ENCODE results near the gene TMEM187. TPM values are rescaled to one million over a fixed set of nuclear protein-coding genes. Genes with fewer than 3 reads are reported as not detected.
A peak's percentile ranks its signal among the peaks of the same experiment; 100 is the strongest.

TMEM187 gene
- total and polyA plus RNA-seq, 3 donors from 2014 or later, result 6.1 to 15.7 (median 13.1) TPM

GRCh38 chrX:153984351-153985178, 12.0 kb downstream of the TMEM187 start:
- 62 to 82% methylated on average over 8 to 18 of the region's 20 CpGs for WGBS, 2 donors
- intact Hi-C loops (cut with DNase I; ENCODE audit: low total_unique reads), result no loop called here
- no peak overlapping the region for H3K4me3 ChIP-seq
- no peaks in the 10 kb centered on the region for H3K9me3 ChIP-seq
- no peaks in the 10 kb centered on the region for H3K36me3 ChIP-seq (ENCODE audit: low read depth, missing control alignments)
- no peak for DNase-seq
- peaks cover 8% of the 10 kb centered on the region for H3K4me1 ChIP-seq
- peak overlapping the region in 1 of 2 donors; percentile 79 for H3K27ac ChIP-seq
- H3K27me3 ChIP-seq, result no peaks in the 10 kb centered on the region
- TF ChIP-seq CTCF (IDR thresholded peaks at IDR 0.05), result no peak
- no peak for TF ChIP-seq POLR2A (IDR thresholded peaks at IDR 0.05)

- no peak for DNase-seq
- H3K27me3 ChIP-seq, result no peaks in the 10 kb centered on the region
- H3K9me3 ChIP-seq, result no peaks in the 10 kb centered on the region
- TF ChIP-seq CTCF (IDR thresholded peaks at IDR 0.05), result no peak
- no peak for TF ChIP-seq POLR2A (IDR thresholded peaks at IDR 0.05)
- no peaks in the 10 kb centered on the region for H3K36me3 ChIP-seq (ENCODE audit: low read depth, missing control alignments)
- 74 to 88% methylated on average over 9 to 10 of the region's 12 CpGs for WGBS, 2 donors
- intact Hi-C loops (cut with DNase I; ENCODE audit: low total_unique reads), result no loop called here
- no peak overlapping the region for H3K4me3 ChIP-seq
- H3K4me1 ChIP-seq, result peaks cover 8% of the 10 kb centered on the region
- H3K27ac ChIP-seq, result no peak overlapping the region
Observed at GRCh38 chrX:153988493-153988892, 15.9 kb downstream of the TMEM187 start.

DNA sequence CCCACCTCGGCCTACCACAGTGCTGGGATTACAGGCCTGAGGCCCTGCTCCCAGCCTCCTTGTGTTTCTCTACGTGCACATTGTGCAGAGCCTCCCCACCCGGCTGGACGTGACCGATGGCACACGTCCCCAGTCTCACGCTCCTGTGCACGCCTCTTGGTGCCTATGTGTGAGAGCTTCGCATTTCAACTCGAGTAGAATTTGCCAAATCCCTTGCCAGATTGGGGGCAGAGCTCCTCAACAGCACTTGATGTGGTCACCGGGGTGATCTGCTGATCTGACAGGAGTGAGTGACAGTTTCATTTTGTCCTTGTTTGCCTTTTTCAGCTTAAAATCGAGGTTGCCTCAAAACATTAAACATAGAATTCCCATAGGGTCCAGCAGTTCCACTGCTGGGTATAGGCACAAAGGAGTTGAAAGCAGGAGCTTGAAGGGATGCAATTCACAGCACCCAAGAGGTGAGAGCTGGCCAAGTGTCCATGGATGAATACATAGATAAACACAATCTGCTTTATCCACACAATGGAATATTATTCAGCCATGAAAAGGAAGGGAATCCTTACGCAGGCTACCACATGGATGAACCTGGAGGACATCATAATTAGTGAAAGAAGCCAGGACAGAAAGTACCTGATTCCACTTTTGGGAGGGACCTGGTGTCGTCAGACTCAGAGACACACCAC, 17.6 kb downstream of the TMEM187 start:
- no peak for DNase-seq
- WGBS, 2 donors, result 92 to 93% methylated on average over 4 to 14 of the region's 14 CpGs
- no peaks in the 10 kb centered on the region for H3K36me3 ChIP-seq (ENCODE audit: low read depth, missing control alignments)
- peaks cover 3% of the 10 kb centered on the region for H3K4me1 ChIP-seq
- no peak overlapping the region for H3K4me3 ChIP-seq
- H3K27me3 ChIP-seq, result no peaks in the 10 kb centered on the region
- no peaks in the 10 kb centered on the region for H3K9me3 ChIP-seq
- H3K27ac ChIP-seq, result no peak overlapping the region
- intact Hi-C loops (cut with DNase I; ENCODE audit: low total_unique reads), result no loop called here
- TF ChIP-seq POLR2A (IDR thresholded peaks at IDR 0.05) (no peak), CTCF (IDR thresholded peaks at IDR 0.05) (no peak)

- intact Hi-C loops (cut with DNase I; ENCODE audit: low total_unique reads), result no loop called here
- 98 to 100% methylated on average over 3 of the region's 3 CpGs for WGBS, 2 donors
Observed at GRCh38 chrX:153991013-153991580, 18.5 kb downstream of the TMEM187 start.

More at GRCh38 chrX:153991013-153991580, 18.5 kb downstream of the TMEM187 start:
- no peak for TF ChIP-seq CTCF (IDR thresholded peaks at IDR 0.05)
- Histone ChIP-seq H3K27ac (no peak overlapping the region), H3K36me3 (ENCODE audit: low read depth, missing control alignments) (no peaks in the 10 kb centered on the region), H3K9me3 (no peaks in the 10 kb centered on the region), H3K4me1 (no peaks in the 10 kb centered on the region), H3K4me3 (no peak overlapping the region), H3K27me3 (no peaks in the 10 kb centered on the region)
- DNase-seq, result no peak
